Urothelium cell line (cell line): ENCODE data around the gene ITGB1.

Experiments used
- DNase-seq: peaks from one replicate; pipeline ENCODE4 v3.0.0; 2011; ENCODE audit warnings: low spot score, mixed read lengths
- FAIRE-seq: peaks from 2 replicates; lab custom pipeline; 2011; peaks lifted over from hg19 to GRCh38; lab: Jason Lieb, UNC

Gene ITGB1

GRCh38 chr10:32893434-32893833, 64.6 kb downstream of the ITGB1 start:
- DNase-seq (no peak), FAIRE-seq (no peak)

GRCh38 chr10:32891261-32891660, 66.8 kb downstream of the ITGB1 start:
- FAIRE-seq (no peak), DNase-seq (no peak)

GRCh38 chr10:32890444-32890843, 67.6 kb downstream of the ITGB1 start:
- DNase-seq, result no peak
- no peak for FAIRE-seq

- DNase-seq (no peak), FAIRE-seq (no peak)
Measured at GRCh38 chr10:32889631-32890212, 68.3 kb downstream of the ITGB1 start.

GRCh38 chr10:32888161-32888927, 69.7 kb downstream of the ITGB1 start:
- DNase-seq (no peak), FAIRE-seq (peak; percentile 50)

GRCh38 chr10:32887481-32887880, 70.5 kb downstream of the ITGB1 start:
- FAIRE-seq, result no peak
- no peak for DNase-seq

GRCh38 chr10:32882076-32882475, 76.0 kb downstream of the ITGB1 start:
- no peak for FAIRE-seq
- no peak for DNase-seq

GRCh38 chr10:32878646-32879045, 79.4 kb downstream of the ITGB1 start:
- DNase-seq (no peak), FAIRE-seq (no peak)

GRCh38 chr10:32877915-32878314, 80.1 kb downstream of the ITGB1 start:
- no peak for DNase-seq
- no peak for FAIRE-seq

GRCh38 chr10:32865170-32865569, 92.9 kb downstream of the ITGB1 start:
- DNase-seq (no peak), FAIRE-seq (no peak)

- DNase-seq (no peak), FAIRE-seq (no peak)
Measured at GRCh38 chr10:32854435-32854834, 103.6 kb downstream of the ITGB1 start.

GRCh38 chr10:32851301-32851700, 106.7 kb downstream of the ITGB1 start:
- peak; percentile 23 for FAIRE-seq

More at GRCh38 chr10:32851301-32851700, 106.7 kb downstream of the ITGB1 start:
- no peak for DNase-seq
